ENCODE measurements around the gene WASHC2C.
"Not testable (repeated sequence)": the region's sequence is repeated elsewhere in the genome, so short reads cannot be mapped to it uniquely, and the experiment has no call there.

The WASHC2C gene

DNA sequence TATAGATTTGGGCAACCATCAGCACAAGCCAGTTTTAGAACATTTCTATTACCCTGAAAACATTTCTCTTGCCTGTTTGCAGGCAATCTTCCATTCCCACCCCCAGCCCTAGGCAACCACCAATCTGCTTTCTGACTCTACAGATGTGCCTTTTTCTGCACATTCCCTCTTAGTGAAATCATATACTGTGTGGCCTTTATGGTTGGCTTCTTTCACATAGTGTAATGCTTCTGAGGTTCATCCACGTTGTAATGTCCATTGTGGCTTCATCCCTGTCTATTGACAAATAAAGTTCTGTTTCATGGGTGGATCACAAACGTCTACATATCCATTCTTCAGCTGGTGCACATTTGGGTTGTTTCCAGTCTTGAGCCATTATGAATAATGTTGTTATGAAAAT lies 77.9 kb downstream of the WASHC2C start:
- H3K36me3 ChIP-seq (ENCODE audit: control insufficient read depth in 2 of 2, insufficient read depth in 1 of 2, low read length in 2 of 2); POLR2A ChIA-PET; H3K9me3 ChIP-seq (ENCODE audit: control insufficient read depth, insufficient read depth, low read depth, low read length); CTCF ChIA-PET; H3K4me3 ChIP-seq (ENCODE audit: low read depth, low read length); H3K4me1 ChIP-seq (ENCODE audit: control insufficient read depth, insufficient read depth, low read length); H3K27ac ChIP-seq (ENCODE audit: extremely low read depth, low read depth, low read length): not testable (repeated sequence)

DNA sequence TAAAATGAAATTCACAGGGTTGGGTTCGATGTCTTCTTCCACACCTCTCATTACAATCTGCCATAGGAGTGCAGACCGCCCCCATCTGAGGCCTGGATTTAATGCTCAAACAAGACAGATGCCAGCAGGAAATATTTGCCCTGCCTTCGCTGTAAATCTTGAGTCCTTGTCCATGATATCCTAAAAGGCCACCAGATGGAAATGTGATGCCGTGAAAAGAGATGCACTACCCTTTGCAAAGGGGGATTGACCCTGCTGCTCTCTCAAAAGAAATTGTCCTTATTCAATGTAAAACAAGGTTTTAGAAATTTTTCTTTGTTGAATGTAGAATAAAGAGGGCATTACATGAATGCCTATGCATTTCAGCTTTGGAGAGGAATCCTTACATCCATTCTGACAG lies 82.8 kb downstream of the WASHC2C start:
- TF ChIP-seq, protein P1, sequence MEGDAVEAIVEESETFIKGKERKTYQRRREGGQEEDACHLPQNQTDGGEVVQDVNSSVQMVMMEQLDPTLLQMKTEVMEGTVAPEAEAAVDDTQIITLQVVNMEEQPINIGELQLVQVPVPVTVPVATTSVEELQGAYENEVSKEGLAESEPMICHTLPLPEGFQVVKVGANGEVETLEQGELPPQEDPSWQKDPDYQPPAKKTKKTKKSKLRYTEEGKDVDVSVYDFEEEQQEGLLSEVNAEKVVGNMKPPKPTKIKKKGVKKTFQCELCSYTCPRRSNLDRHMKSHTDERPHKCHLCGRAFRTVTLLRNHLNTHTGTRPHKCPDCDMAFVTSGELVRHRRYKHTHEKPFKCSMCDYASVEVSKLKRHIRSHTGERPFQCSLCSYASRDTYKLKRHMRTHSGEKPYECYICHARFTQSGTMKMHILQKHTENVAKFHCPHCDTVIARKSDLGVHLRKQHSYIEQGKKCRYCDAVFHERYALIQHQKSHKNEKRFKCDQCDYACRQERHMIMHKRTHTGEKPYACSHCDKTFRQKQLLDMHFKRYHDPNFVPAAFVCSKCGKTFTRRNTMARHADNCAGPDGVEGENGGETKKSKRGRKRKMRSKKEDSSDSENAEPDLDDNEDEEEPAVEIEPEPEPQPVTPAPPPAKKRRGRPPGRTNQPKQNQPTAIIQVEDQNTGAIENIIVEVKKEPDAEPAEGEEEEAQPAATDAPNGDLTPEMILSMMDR (tag by site-specific recombination; IDR thresholded peaks at IDR 0.05) = peak; percentile 41; the same call in 1 of the 2 replicates
- TF ChIP-seq ZNF621 (tag by site-specific recombination; IDR thresholded peaks at IDR 0.05) (no peak), SCRT2 (tag by site-specific recombination; IDR thresholded peaks at IDR 0.05) (no peak), ZNF654 (tag by site-specific recombination; IDR thresholded peaks at IDR 0.05; ENCODE audit: low read depth) (peak; percentile 52), ZNF112 (tag by site-specific recombination; IDR thresholded peaks at IDR 0.05) (no peak)
- TF ChIP-seq, protein P2, sequence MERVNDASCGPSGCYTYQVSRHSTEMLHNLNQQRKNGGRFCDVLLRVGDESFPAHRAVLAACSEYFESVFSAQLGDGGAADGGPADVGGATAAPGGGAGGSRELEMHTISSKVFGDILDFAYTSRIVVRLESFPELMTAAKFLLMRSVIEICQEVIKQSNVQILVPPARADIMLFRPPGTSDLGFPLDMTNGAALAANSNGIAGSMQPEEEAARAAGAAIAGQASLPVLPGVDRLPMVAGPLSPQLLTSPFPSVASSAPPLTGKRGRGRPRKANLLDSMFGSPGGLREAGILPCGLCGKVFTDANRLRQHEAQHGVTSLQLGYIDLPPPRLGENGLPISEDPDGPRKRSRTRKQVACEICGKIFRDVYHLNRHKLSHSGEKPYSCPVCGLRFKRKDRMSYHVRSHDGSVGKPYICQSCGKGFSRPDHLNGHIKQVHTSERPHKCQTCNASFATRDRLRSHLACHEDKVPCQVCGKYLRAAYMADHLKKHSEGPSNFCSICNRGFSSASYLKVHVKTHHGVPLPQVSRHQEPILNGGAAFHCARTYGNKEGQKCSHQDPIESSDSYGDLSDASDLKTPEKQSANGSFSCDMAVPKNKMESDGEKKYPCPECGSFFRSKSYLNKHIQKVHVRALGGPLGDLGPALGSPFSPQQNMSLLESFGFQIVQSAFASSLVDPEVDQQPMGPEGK (tag by site-specific recombination; IDR thresholded peaks at IDR 0.05) = no peak
- no peaks in the 10 kb centered on the region for H3K4me1 ChIP-seq (ENCODE audit: control insufficient read depth, insufficient read depth, low read length)
- ChIA-PET CTCF (interaction anchor here (0.7 kb wide), 1 partner anchor 345 kb away, joined by 3 read pairs; no protein-coding TSS in a partner anchor), POLR2A (no interaction called here)
- no peak overlapping the region for H3K27ac ChIP-seq (ENCODE audit: extremely low read depth, low read depth, low read length)
- H3K36me3 ChIP-seq (ENCODE audit: control insufficient read depth in 2 of 2, insufficient read depth in 1 of 2, low read length in 2 of 2) = no peaks in the 10 kb centered on the region
- no peak overlapping the region for H3K4me3 ChIP-seq (ENCODE audit: low read depth, low read length)
- H3K9me3 ChIP-seq (ENCODE audit: control insufficient read depth, insufficient read depth, low read depth, low read length) = no peaks in the 10 kb centered on the region

DNA sequence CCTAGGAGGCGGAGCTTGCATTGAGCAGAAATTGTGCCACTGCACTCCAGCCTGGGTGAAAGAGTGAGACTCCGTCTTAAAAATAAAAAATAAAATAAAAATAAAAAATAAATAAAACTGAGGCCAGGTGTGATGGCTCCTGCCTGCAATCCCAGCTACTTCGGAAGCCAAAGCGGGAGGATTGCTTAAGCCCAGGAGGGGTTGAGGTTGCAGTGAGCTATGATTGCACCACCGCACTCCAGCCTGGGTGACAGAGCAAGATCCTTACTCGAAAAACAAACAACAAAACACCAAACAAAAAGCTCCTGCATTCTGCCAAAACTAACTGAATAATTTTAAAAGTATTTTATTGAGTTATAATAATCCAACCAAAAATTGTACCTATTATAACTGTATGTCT lies 84.0 kb downstream of the WASHC2C start:
- CTCF ChIA-PET = interaction anchor here (0.6 to 1.1 kb wide), 2 partner anchors 86 to 218 kb away, joined by 3 to 7 read pairs; no protein-coding TSS in a partner anchor

DNA sequence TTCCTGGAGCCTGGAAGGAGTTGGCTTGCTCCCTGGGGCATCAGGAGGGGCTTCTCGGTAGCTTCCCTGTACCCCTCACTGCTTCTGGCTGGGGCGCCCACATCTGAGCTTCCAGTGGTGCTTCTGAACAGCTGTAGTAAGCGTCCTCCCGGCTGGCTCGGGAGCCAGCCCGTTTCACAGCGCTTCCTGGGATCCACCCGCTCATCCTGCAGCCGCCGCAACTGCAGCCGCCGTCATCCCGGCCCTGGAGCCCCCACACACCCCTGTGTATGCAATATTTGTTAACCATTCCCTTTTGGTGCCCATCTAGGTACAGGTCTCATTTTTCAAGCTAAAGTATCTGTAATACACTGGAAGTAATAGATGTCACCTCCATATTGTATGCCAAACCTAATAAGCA lies 85.9 kb downstream of the WASHC2C start:
- H3K9me3 ChIP-seq (ENCODE audit: control insufficient read depth, insufficient read depth, low read depth, low read length); H3K4me1 ChIP-seq (ENCODE audit: control insufficient read depth, insufficient read depth, low read length); POLR2A ChIA-PET; H3K4me3 ChIP-seq (ENCODE audit: low read depth, low read length); H3K27ac ChIP-seq (ENCODE audit: extremely low read depth, low read depth, low read length); CTCF ChIA-PET; H3K36me3 ChIP-seq (ENCODE audit: control insufficient read depth in 2 of 2, insufficient read depth in 1 of 2, low read length in 2 of 2): not testable (repeated sequence)

More for the DNA sequence above, 84.0 kb downstream of the WASHC2C start:
- H3K36me3 ChIP-seq (ENCODE audit: control insufficient read depth in 2 of 2, insufficient read depth in 1 of 2, low read length in 2 of 2) = no peaks in the 10 kb centered on the region
- H3K9me3 ChIP-seq (ENCODE audit: control insufficient read depth, insufficient read depth, low read depth, low read length) = no peaks in the 10 kb centered on the region
- no peak overlapping the region for H3K27ac ChIP-seq (ENCODE audit: extremely low read depth, low read depth, low read length)
- TF ChIP-seq, protein P3, sequence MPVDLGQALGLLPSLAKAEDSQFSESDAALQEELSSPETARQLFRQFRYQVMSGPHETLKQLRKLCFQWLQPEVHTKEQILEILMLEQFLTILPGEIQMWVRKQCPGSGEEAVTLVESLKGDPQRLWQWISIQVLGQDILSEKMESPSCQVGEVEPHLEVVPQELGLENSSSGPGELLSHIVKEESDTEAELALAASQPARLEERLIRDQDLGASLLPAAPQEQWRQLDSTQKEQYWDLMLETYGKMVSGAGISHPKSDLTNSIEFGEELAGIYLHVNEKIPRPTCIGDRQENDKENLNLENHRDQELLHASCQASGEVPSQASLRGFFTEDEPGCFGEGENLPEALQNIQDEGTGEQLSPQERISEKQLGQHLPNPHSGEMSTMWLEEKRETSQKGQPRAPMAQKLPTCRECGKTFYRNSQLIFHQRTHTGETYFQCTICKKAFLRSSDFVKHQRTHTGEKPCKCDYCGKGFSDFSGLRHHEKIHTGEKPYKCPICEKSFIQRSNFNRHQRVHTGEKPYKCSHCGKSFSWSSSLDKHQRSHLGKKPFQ (tag by site-specific recombination; IDR thresholded peaks at IDR 0.05) = no peak
- no peak for TF ChIP-seq ZNF184 (tag by site-specific recombination; IDR thresholded peaks at IDR 0.05)
- TF ChIP-seq, protein P4, sequence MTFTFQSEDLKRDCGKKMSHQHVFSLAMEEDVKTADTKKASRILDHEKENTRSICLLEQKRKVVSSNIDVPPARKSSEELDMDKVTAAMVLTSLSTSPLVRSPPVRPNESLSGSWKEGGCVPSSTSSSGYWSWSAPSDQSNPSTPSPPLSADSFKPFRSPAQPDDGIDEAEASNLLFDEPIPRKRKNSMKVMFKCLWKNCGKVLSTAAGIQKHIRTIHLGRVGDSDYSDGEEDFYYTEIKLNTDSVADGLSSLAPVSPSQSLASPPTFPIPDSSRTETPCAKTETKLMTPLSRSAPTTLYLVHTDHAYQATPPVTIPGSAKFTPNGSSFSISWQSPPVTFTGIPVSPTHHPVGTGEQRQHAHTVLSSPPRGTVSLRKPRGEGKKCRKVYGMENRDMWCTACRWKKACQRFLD (tag by site-specific recombination; IDR thresholded peaks at IDR 0.05) = no peak
- TF ChIP-seq, protein P5, sequence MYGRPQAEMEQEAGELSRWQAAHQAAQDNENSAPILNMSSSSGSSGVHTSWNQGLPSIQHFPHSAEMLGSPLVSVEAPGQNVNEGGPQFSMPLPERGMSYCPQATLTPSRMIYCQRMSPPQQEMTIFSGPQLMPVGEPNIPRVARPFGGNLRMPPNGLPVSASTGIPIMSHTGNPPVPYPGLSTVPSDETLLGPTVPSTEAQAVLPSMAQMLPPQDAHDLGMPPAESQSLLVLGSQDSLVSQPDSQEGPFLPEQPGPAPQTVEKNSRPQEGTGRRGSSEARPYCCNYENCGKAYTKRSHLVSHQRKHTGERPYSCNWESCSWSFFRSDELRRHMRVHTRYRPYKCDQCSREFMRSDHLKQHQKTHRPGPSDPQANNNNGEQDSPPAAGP (tag by site-specific recombination; IDR thresholded peaks at IDR 0.05) = no peak
- no peak for TF ChIP-seq ZBTB7A (tag by site-specific recombination; IDR thresholded peaks at IDR 0.05; ENCODE audit: low read depth)
- no peak for TF ChIP-seq ZFP69B (tag by site-specific recombination; IDR thresholded peaks at IDR 0.05)
- TF ChIP-seq ZNF791 (tag by site-specific recombination; IDR thresholded peaks at IDR 0.05) = no peak
- no peak for TF ChIP-seq ZNF585B (tag by site-specific recombination; IDR thresholded peaks at IDR 0.05)
- TF ChIP-seq ZNF776 (tag by site-specific recombination; IDR thresholded peaks at IDR 0.05; ENCODE audit: borderline replicate concordance) = no peak
- TF ChIP-seq ZNF530 (tag by site-specific recombination; IDR thresholded peaks at IDR 0.05; ENCODE audit: low read depth) = no peak
- TF ChIP-seq ZEB2 (tag by site-specific recombination; IDR thresholded peaks at IDR 0.05) = no peak
- no peak for TF ChIP-seq RBAK (tag by site-specific recombination; IDR thresholded peaks at IDR 0.05)
- no peak for TF ChIP-seq YY2 (tag by site-specific recombination; IDR thresholded peaks at IDR 0.05)
- TF ChIP-seq, protein P6, sequence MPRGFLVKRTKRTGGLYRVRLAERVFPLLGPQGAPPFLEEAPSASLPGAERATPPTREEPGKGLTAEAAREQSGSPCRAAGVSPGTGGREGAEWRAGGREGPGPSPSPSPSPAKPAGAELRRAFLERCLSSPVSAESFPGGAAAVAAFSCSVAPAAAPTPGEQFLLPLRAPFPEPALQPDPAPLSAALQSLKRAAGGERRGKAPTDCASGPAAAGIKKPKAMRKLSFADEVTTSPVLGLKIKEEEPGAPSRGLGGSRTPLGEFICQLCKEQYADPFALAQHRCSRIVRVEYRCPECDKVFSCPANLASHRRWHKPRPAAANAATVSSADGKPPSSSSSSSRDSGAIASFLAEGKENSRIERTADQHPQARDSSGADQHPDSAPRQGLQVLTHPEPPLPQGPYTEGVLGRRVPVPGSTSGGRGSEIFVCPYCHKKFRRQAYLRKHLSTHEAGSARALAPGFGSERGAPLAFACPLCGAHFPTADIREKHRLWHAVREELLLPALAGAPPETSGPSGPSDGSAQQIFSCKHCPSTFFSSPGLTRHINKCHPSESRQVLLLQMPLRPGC (tag by site-specific recombination; IDR thresholded peaks at IDR 0.05) = no peak
- TF ChIP-seq, protein P7, sequence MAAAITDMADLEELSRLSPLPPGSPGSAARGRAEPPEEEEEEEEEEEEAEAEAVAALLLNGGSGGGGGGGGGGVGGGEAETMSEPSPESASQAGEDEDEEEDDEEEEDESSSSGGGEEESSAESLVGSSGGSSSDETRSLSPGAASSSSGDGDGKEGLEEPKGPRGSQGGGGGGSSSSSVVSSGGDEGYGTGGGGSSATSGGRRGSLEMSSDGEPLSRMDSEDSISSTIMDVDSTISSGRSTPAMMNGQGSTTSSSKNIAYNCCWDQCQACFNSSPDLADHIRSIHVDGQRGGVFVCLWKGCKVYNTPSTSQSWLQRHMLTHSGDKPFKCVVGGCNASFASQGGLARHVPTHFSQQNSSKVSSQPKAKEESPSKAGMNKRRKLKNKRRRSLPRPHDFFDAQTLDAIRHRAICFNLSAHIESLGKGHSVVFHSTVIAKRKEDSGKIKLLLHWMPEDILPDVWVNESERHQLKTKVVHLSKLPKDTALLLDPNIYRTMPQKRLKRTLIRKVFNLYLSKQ (tag by site-specific recombination; IDR thresholded peaks at IDR 0.05; ENCODE audit: borderline replicate concordance) = no peak
- TF ChIP-seq ZNF404 (tag by site-specific recombination; IDR thresholded peaks at IDR 0.05) = no peak
- POLR2A ChIA-PET = no interaction called here
- no peak overlapping the region for H3K4me3 ChIP-seq (ENCODE audit: low read depth, low read length)
- H3K4me1 ChIP-seq (ENCODE audit: control insufficient read depth, insufficient read depth, low read length) = no peaks in the 10 kb centered on the region

Data from HEK293 (cell line).